ENCODE measurements around the gene MYLK4.

MYLK4 gene

GRCh38 chr6:2636672-2637071, 114.0 kb downstream of the MYLK4 start:
- TF ChIP-seq CTCF (IDR thresholded peaks at IDR 0.05; ENCODE audit: insufficient read depth, low read depth, low read length, missing control alignments): no peak
- H3K4me3 ChIP-seq (ENCODE audit: low read depth, low read length): no peak overlapping the region
- DNase-seq (ENCODE audit: low read depth): no peak

DNA sequence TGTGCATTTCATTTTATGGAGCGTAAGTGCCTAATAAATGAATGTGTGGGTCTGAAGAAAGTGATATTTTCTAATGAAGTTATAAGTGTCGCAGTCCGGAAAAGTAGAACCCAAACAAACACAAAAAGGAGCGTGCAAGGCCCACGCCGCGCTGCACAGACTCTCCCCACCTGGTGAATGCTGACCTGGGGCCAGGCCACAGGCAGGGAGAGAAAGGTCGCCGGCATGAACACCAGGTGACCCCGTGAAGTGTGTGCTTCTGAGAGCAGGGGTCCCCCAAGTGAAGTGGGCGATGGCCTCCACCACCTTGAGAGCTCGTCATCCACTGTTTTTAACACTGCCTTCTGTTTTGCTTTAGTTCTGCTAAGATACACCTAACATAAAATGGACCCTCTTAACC, 114.8 kb downstream of the MYLK4 start:
- H3K4me3 ChIP-seq (ENCODE audit: low read depth, low read length): no peak overlapping the region
- no peak for TF ChIP-seq CTCF (IDR thresholded peaks at IDR 0.05; ENCODE audit: insufficient read depth, low read depth, low read length, missing control alignments)
- no peak for DNase-seq (ENCODE audit: low read depth)

GRCh38 chr6:2634139-2634964, 116.4 kb downstream of the MYLK4 start:
- DNase-seq (ENCODE audit: low read depth): peak; percentile 70
- H3K4me3 ChIP-seq (ENCODE audit: low read depth, low read length): peak overlapping the region; percentile 16; the same call in 1 of the 2 replicates
- TF ChIP-seq CTCF (IDR thresholded peaks at IDR 0.05; ENCODE audit: insufficient read depth, low read depth, low read length, missing control alignments): peak; percentile 93

- H3K4me3 ChIP-seq (ENCODE audit: low read depth, low read length): no peak overlapping the region
- no peak for DNase-seq (ENCODE audit: low read depth)
- no peak for TF ChIP-seq CTCF (IDR thresholded peaks at IDR 0.05; ENCODE audit: insufficient read depth, low read depth, low read length, missing control alignments)
Observed at GRCh38 chr6:2633736-2634135, 117.0 kb downstream of the MYLK4 start.

DNA sequence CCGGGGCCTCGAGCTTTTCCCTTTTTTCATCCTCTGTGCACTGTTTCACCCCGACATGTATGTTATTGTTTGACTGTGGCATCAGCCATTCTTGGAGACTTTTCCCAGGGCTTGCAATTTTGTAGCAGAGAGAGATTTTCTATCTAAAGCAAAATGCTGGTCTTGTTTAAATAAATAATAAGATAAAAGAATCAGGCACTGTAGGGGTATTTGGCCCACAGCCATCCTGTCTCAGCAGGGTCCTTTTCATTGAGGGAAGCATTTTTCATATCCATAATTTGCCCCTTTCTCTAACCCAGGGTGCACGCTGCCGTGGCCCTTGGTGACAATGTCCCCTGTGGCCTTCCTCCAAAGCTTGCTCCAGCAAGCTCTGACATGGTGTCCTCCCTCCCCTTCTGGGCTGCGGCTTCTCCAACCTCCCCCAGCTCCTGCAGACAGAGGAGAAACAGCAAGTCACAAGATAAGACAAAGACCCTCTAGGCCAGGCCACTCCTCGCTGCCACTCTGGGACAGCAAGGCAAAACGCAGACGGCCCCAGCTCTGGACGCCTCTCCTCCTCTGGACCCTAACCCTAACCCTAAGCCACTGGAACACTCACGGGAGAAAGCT, 117.6 kb downstream of the MYLK4 start:
- no peak for TF ChIP-seq CTCF (IDR thresholded peaks at IDR 0.05; ENCODE audit: insufficient read depth, low read depth, low read length, missing control alignments)
- no peak for DNase-seq (ENCODE audit: low read depth)
- H3K4me3 ChIP-seq (ENCODE audit: low read depth, low read length): no peak overlapping the region

- DNase-seq (ENCODE audit: low read depth): no peak
- no peak overlapping the region for H3K4me3 ChIP-seq (ENCODE audit: low read depth, low read length)
- no peak for TF ChIP-seq CTCF (IDR thresholded peaks at IDR 0.05; ENCODE audit: insufficient read depth, low read depth, low read length, missing control alignments)
Observed at GRCh38 chr6:2632368-2632767, 118.4 kb downstream of the MYLK4 start.
